Activated T-cell treated with anti-CD3 and anti-CD28 coated beads for 1 hour (primary cell): ENCODE measurements around the gene NDC1.

Source experiments
- DNase-seq: peaks from one replicate; pipeline ENCODE4 v3.0.0-alpha.2; 2020; ENCODE audit warnings: low read depth

NDC1 gene

GRCh38 chr1:53730224-53730865 is 107.8 kb downstream of the NDC1 start:
- no peak for DNase-seq

- no peak for DNase-seq
Measured at GRCh38 chr1:53729456-53730223, 108.5 kb downstream of the NDC1 start.

- no peak for DNase-seq
Measured at GRCh38 chr1:53728702-53729455, 109.2 kb downstream of the NDC1 start.

GRCh38 chr1:53728196-53728595 is 109.9 kb downstream of the NDC1 start:
- no peak for DNase-seq

- no peak for DNase-seq
Measured at GRCh38 chr1:53727461-53728092, 110.5 kb downstream of the NDC1 start.

GRCh38 chr1:53726009-53726600 is 112.0 kb downstream of the NDC1 start:
- DNase-seq = no peak

- DNase-seq = no peak
Measured at GRCh38 chr1:53725238-53725689, 112.8 kb downstream of the NDC1 start.

- no peak for DNase-seq
Measured at GRCh38 chr1:53722025-53722424, 116.1 kb downstream of the NDC1 start.

GRCh38 chr1:53721088-53721487 is 117.0 kb downstream of the NDC1 start:
- DNase-seq = no peak

- no peak for DNase-seq
Measured at GRCh38 chr1:53719469-53719868, 118.6 kb downstream of the NDC1 start.

- DNase-seq = no peak
Measured at GRCh38 chr1:53718443-53718842, 119.7 kb downstream of the NDC1 start.

- DNase-seq = no peak
Measured at GRCh38 chr1:53717025-53717804, 120.9 kb downstream of the NDC1 start.

- no peak for DNase-seq
Measured at GRCh38 chr1:53716150-53716549, 121.9 kb downstream of the NDC1 start.

- DNase-seq = no peak
Measured at GRCh38 chr1:53715478-53715877, 122.6 kb downstream of the NDC1 start.
